Activated naive CD4-positive, alpha-beta T cell treated with anti-CD3 and anti-CD28 coated beads, Interleukin-2, amount 50 U/mL, for 24 hours (primary cell): ENCODE measurements around the gene SHANK3.
A peak's percentile ranks its signal among the peaks of the same experiment; 100 is the strongest.

ENCODE experiments used
- H3K27ac Mint-ChIP-seq: one replicate; pipeline ENCODE4 v1.8.0; 2021; ENCODE audit warnings: mild to moderate bottlenecking, mixed read lengths
- H3K27me3 Mint-ChIP-seq: one replicate; pipeline ENCODE4 v1.8.0; 2021; ENCODE audit warnings: mixed read lengths
- H3K36me3 Mint-ChIP-seq: one replicate; pipeline ENCODE4 v1.8.0; 2021; ENCODE audit warnings: mixed read lengths
- H3K4me1 Mint-ChIP-seq: one replicate; pipeline ENCODE4 v1.8.0; 2021; ENCODE audit warnings: mixed read lengths
- H3K4me3 Mint-ChIP-seq: one replicate; pipeline ENCODE4 v1.8.0; 2021; ENCODE audit warnings: mild to moderate bottlenecking, mixed read lengths
- H3K9me3 Mint-ChIP-seq: one replicate; pipeline ENCODE4 v1.8.0; 2021; ENCODE audit warnings: mixed read lengths

The SHANK3 gene

DNA sequence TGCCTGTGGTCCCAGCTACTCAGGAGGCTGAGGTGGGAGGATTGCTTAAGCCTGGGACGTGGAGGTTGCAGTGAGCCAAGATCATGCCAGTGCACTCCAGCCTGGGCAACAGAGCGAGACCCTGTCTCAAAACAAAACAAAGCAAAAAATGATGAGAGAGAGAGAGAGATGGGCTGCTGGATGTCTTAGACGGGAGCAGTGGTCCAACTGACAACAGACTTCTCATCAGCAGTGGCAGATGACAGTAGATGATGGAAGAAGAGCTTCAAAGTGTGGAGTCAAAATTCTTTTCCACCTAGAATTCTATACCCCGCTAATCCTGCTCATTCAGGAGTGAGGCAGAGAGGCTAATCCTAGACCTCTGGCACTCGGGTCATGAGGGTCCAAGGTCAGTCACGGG lies 36.4 kb downstream of the SHANK3 start:
- no peaks in the 10 kb centered on the region for H3K9me3 Mint-ChIP-seq
- no peaks in the 10 kb centered on the region for H3K4me1 Mint-ChIP-seq
- H3K27me3 Mint-ChIP-seq, result no peaks in the 10 kb centered on the region
- H3K36me3 Mint-ChIP-seq, result no peaks in the 10 kb centered on the region
- H3K27ac Mint-ChIP-seq, result no peak overlapping the region
- no peak overlapping the region for H3K4me3 Mint-ChIP-seq

DNA sequence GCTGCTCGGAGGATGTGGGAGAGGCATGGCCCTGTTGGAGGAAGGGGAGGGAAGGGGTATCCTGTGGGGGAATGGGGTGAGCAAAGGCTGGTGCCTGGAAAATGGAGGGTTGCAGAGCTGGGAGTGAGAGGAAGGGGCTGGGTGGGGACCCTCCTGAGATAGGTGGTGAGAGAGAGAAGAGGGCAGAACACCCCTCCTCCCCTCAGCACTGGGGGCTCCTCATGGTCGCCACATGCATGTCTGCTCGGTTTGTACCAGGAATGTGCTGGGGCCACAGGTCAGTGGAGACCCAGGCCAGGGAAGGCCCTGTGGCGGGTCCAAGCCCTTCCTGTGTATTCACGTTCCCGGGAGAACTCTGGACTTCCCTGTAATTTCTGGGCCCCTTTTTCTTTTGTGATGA lies 37.6 kb downstream of the SHANK3 start:
- Mint-ChIP-seq H3K4me1 (no peaks in the 10 kb centered on the region), H3K27ac (no peak overlapping the region)

DNA sequence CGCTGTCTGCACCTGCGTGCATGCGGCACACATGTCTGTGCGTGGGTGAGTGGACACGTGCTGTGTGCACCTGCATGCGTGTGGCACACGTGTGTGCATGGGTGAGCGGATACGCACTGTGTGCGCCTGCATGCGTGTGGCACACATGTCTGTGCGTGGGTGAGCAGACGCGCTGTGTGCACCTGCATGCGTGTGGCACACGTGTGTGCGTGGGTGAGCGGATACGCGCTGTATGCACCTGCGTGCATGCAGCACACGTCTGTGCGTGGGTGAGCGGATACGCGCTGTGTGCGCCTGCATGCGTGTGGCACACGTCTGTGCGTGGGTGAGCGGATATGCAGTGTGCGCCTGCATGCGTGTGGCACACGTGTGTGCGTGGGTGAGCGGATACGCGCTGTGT lies 38.3 kb downstream of the SHANK3 start:
- H3K9me3 Mint-ChIP-seq, result no peaks in the 10 kb centered on the region
- no peaks in the 10 kb centered on the region for H3K27me3 Mint-ChIP-seq
- no peaks in the 10 kb centered on the region for H3K4me1 Mint-ChIP-seq

More for the DNA sequence above, 37.6 kb downstream of the SHANK3 start:
- Mint-ChIP-seq H3K36me3 (no peaks in the 10 kb centered on the region), H3K9me3 (no peaks in the 10 kb centered on the region), H3K27me3 (no peaks in the 10 kb centered on the region), H3K4me3 (no peak overlapping the region)

DNA sequence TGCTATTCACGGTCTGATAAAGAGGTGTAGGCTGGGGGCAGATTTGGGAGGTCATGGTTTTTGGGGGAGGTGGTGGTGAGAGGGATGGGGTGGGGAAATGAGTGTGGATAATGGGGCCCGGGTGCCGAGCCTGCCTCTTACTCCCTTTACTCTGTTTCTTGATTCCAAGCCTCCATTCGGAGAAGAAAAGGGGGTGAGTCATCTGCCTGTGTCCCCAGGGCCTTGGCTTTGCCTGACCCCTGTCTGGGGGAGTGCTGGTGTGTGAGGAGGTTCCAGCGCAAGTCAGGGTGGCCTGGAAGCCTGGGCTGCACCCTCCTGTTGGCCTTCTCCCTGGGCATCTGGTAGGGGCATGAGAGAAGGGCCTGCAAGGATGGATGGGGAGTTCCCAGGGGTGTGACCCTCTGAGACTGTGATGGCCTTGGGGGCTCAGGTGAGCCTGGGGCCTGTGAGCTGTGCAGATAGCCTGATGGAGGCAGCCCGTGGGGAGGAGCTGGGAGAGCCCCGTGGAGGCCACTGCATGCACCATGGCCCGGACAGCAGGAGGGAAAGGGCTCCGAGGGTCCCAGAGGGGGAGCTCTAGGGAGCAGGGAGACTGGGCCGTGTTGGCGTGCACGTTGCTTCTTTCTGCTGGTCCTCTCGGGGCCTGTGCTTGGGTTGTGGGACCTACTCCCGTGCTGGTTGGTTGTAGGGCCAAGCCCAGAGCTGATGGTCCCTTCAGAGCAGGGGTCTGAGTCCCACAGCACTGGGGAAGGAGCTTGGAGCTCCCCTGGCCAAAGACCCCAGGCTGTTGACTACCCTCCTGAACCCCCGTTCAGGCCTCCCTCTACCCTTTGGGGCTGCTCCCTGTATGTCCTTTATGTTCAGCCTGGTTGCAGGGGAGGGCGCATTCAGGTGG lies 39.1 kb downstream of the SHANK3 start:
- no peaks in the 10 kb centered on the region for H3K36me3 Mint-ChIP-seq
- H3K4me3 Mint-ChIP-seq, result no peak overlapping the region
- H3K9me3 Mint-ChIP-seq, result no peaks in the 10 kb centered on the region
- H3K27ac Mint-ChIP-seq, result no peak overlapping the region
- H3K27me3 Mint-ChIP-seq, result no peaks in the 10 kb centered on the region
- no peaks in the 10 kb centered on the region for H3K4me1 Mint-ChIP-seq

More for the DNA sequence above, 38.3 kb downstream of the SHANK3 start:
- peak overlapping the region; percentile 47 for H3K27ac Mint-ChIP-seq
- no peaks in the 10 kb centered on the region for H3K36me3 Mint-ChIP-seq
- no peak overlapping the region for H3K4me3 Mint-ChIP-seq

DNA sequence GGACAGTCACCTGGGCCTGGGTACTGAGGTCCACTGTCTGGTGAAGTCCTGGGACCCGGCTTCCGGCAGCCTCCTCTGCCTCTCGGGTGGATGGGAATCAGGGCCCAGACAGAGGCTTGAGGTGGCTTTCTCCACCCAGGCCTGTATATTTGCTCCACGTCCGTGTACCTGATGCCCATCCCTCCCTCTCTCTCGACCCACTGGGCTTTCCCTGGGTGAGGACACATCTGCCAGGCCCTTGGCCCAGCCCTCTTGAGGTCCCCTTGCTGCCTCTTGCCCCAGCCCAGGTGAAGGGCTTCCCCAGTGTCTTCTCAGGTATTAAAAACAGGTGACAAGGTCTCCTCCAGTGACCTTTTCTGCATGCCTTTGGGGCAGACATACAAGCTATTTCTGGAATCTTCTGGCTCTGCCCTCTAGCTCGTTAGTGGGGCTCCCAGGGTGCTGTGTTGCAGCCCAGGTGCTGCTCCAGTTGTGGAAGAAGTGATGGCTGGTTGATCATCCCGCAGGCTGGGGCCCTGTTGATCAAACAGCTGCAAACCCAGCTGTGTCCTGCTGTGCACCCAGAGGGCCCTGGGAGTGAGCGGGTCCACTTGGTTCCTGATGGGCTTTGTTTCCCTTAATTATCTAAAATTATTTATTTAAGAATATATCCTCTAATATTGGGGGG lies 39.9 kb downstream of the SHANK3 start:
- H3K9me3 Mint-ChIP-seq, result no peaks in the 10 kb centered on the region
- H3K27me3 Mint-ChIP-seq, result no peaks in the 10 kb centered on the region
- no peaks in the 10 kb centered on the region for H3K4me1 Mint-ChIP-seq
- no peak overlapping the region for H3K27ac Mint-ChIP-seq
- no peak overlapping the region for H3K4me3 Mint-ChIP-seq
- no peaks in the 10 kb centered on the region for H3K36me3 Mint-ChIP-seq

DNA sequence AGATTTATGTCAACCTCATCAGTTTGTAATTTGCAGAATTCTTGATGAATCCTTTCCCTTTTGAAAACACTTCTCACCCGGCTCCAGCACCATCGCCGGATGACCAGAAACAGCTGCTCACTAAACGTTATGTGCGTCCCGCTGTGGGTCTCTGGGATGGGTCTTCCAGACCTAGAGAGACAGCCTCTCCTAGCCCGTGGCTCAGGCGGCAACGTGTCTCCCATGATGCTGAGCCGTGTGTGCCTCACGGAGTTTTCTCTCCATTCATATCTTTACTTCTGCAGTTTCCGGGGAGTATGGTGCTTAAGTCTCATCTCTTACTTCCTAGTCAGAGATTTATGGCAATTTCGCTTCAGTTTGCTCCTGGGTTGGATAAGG lies 40.4 kb downstream of the SHANK3 start:
- Mint-ChIP-seq H3K4me1 (no peaks in the 10 kb centered on the region), H3K4me3 (no peak overlapping the region), H3K27me3 (no peaks in the 10 kb centered on the region)

DNA sequence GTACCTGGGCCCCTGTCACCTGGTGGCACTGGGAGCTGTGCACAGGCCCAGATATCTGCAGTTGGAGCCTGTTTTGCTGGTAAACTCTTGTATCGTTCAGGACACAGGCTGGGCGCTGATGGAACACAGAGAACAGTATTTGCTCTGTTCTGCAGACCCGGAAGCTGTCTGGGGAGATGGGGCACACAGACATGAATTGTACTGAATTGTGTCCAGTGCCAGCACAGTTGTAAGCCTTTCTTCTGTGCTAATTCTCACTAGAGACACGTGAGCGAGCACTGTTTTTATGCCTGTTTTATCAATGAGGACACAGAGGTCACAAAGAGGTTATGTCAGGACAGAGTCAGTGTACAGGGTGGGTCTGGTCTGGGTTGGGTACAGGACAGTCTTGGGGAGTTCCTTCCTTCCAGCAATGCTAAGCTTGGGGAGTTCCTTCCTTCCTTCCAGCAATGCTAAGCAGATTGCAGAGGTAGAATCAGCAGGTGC lies 41.0 kb downstream of the SHANK3 start:
- Mint-ChIP-seq H3K4me1 (no peaks in the 10 kb centered on the region), H3K4me3 (no peak overlapping the region), H3K27ac (no peak overlapping the region), H3K36me3 (no peaks in the 10 kb centered on the region), H3K9me3 (no peaks in the 10 kb centered on the region), H3K27me3 (no peaks in the 10 kb centered on the region)

More for the DNA sequence above, 40.4 kb downstream of the SHANK3 start:
- no peaks in the 10 kb centered on the region for H3K36me3 Mint-ChIP-seq
- no peak overlapping the region for H3K27ac Mint-ChIP-seq
- H3K9me3 Mint-ChIP-seq, result no peaks in the 10 kb centered on the region

DNA sequence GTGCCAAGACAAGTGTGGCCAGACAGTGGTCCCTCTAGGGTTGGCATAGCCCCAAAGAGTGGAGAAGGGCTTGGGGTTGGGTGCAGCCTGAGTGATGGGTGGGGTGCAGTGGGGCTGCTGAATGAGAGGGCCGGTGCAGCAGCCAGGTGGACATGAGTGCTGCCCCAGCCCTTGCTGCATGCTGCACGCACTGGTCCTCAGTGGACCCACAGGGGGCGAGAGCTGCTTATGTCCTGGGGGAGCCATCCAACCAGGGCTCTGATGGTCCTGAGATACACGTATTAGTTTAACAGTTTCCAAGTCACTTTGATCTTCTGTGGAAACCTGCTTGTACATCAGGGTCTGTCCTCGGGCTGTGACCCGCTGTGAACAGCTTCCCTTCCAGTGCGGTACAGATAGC lies 41.5 kb downstream of the SHANK3 start:
- no peaks in the 10 kb centered on the region for H3K9me3 Mint-ChIP-seq
- H3K27ac Mint-ChIP-seq, result no peak overlapping the region
- H3K4me3 Mint-ChIP-seq, result no peak overlapping the region
- H3K36me3 Mint-ChIP-seq, result no peaks in the 10 kb centered on the region
- H3K27me3 Mint-ChIP-seq, result no peaks in the 10 kb centered on the region
- no peaks in the 10 kb centered on the region for H3K4me1 Mint-ChIP-seq

DNA sequence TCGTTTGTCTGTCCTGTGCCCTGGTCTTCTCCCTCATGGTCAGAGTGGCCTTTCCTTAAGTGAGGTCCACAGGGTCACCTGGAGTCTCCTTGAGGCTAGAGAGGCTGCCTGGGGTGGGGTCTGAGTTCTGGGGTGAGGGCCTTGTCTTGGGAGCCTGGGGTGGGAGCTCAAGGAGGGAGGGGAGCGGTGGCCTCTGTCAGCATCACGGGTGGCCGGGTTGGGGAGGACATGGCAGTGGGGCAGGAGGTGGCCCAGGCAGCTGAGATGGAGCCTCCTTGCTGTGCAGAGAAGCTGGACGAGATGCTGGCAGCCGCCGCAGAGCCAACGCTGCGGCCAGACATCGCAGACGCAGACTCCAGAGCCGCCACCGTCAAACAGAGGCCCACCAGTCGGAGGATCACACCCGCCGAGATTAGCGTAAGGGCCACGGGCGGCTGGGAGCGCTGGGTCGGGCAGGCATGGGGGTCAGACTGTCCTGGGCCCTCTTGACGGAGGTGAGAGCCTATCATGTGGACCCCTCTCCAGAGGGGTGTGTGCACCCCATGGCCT lies 42.1 kb downstream of the SHANK3 start:
- Mint-ChIP-seq H3K4me1 (no peaks in the 10 kb centered on the region), H3K4me3 (no peak overlapping the region), H3K9me3 (no peaks in the 10 kb centered on the region), H3K27me3 (no peaks in the 10 kb centered on the region), H3K27ac (no peak overlapping the region), H3K36me3 (no peaks in the 10 kb centered on the region)

DNA sequence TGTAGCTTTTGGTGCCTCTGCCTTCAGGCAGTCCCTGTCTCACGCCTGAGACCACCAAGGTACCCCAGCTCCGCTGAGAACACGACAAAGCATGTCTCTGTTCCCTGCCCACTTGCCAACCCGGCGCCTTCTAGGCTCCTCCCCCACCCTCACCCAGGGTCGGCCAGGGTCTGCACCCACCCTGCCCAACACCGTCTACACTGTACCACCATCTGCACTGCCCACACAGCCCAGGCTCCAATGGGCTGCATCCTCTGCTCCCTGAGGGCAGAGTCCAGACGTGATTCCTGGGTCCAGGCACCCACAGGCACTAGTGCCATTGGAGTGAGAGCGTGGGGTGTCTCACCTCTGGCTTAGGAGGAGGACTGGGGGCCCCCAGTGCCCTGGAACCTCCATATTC lies 42.6 kb downstream of the SHANK3 start:
- H3K4me3 Mint-ChIP-seq, result no peak overlapping the region
- no peaks in the 10 kb centered on the region for H3K36me3 Mint-ChIP-seq
- no peak overlapping the region for H3K27ac Mint-ChIP-seq
- no peaks in the 10 kb centered on the region for H3K27me3 Mint-ChIP-seq
- no peaks in the 10 kb centered on the region for H3K4me1 Mint-ChIP-seq
- no peaks in the 10 kb centered on the region for H3K9me3 Mint-ChIP-seq

DNA sequence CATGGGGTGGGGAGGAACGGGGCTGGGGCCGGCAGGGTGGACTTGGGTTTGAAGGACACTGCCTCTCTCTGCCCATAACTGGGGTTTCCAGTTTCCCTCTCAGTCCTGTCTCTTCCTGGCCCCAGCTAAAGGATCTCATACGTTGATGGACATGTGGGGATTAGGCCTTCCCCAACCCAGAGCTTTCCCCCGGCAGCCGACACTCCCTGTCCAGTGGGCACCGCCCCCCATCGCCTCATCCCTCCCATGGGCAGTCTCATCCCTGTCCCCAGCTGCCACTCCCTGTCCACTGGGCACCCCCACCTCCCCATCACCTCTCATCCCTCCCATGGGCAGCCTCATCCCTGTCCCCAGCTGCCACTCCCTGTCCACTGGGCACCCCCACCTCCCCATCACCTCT lies 43.2 kb downstream of the SHANK3 start:
- H3K4me1 Mint-ChIP-seq, result no peaks in the 10 kb centered on the region
- H3K4me3 Mint-ChIP-seq, result no peak overlapping the region
- H3K36me3 Mint-ChIP-seq, result no peaks in the 10 kb centered on the region
- no peaks in the 10 kb centered on the region for H3K9me3 Mint-ChIP-seq
- H3K27ac Mint-ChIP-seq, result no peak overlapping the region
- H3K27me3 Mint-ChIP-seq, result no peaks in the 10 kb centered on the region

DNA sequence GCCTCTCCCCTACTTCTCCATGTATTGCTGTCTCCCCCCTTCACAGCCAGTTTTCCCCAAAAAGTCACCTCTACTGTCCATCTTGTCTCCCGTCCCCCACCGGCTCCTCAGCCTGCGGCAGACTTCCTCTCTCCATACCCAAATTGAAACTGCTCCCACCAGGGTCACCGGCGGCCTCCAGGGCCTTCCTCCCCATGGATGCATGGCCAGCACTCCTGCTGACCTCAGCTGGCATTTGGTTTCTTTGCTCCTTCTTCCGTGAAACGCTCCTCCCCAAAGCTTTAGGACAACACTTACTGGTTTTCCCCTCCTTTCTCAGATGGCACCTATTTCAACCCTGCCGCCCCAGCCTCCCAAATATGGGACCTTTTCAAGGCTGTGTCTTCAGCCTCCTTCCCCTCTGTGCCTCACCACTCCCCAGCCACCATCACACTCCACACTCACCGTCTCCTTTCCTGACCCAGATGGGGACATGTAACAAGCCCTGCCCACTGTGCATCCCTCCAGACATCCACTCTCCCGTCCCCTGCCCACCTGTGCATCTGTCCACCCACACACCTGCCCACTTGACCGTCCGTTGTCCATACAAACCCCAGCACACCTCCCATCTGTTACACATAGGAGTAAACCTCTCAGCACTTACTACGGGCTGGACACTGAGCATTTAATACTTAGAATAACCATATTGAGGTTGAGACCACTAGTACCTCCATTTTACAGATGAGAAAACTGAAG lies 43.8 kb downstream of the SHANK3 start:
- Mint-ChIP-seq H3K4me1 (no peaks in the 10 kb centered on the region), H3K27me3 (no peaks in the 10 kb centered on the region), H3K9me3 (no peaks in the 10 kb centered on the region), H3K27ac (no peak overlapping the region), H3K4me3 (no peak overlapping the region), H3K36me3 (no peaks in the 10 kb centered on the region)

DNA sequence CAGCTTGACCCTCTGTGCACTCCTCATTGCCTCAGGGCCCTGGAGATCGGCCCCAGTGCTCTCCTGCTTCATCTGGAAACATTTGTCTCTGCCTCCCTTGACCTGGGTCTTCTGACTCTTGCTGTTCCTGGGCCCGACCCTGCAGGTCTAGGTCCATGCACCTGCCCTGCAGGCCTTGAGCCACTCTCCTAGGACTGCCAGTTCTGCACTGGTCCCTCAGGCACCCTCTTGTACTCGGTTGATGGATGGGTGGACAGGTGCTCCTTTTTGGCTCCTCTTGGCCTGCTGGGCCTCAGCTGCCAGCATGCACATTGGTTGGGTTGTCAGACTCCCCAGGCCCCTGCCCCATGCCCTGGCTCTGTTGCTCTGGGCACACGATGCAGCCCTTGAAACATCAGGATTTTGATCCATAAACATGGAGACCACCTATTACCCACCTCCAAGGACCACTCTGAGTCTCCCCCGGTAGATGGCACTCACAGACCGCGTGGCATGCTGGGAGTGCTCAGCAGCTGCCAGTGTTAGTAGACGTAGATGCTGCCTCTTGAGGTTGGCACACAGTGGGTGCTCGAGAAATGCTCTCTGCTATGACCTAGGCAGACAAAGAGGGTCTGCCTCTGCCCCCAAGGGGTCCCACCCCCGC lies 45.2 kb downstream of the SHANK3 start:
- Mint-ChIP-seq H3K9me3 (no peaks in the 10 kb centered on the region), H3K36me3 (no peaks in the 10 kb centered on the region), H3K4me1 (no peaks in the 10 kb centered on the region), H3K27me3 (no peaks in the 10 kb centered on the region), H3K4me3 (no peak overlapping the region), H3K27ac (no peak overlapping the region)

DNA sequence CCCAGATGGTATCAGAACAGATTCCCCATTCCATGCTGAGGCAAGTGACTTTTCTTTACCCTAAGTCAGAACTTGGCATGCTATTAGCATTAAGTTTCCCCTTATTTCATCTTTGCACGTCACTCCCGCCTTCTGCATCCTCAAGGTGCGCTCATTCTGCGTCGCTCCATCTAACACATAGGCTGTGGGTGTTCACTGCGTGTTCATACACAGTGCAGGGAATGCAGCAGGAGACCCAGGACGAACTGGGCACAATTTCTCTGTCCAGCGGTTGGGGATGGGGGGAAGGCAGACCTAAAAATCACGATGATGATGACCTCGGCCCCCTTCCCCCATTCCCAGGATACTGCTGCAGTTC lies 45.7 kb downstream of the SHANK3 start:
- Mint-ChIP-seq H3K27ac (no peak overlapping the region), H3K9me3 (no peaks in the 10 kb centered on the region), H3K4me1 (no peaks in the 10 kb centered on the region)

DNA sequence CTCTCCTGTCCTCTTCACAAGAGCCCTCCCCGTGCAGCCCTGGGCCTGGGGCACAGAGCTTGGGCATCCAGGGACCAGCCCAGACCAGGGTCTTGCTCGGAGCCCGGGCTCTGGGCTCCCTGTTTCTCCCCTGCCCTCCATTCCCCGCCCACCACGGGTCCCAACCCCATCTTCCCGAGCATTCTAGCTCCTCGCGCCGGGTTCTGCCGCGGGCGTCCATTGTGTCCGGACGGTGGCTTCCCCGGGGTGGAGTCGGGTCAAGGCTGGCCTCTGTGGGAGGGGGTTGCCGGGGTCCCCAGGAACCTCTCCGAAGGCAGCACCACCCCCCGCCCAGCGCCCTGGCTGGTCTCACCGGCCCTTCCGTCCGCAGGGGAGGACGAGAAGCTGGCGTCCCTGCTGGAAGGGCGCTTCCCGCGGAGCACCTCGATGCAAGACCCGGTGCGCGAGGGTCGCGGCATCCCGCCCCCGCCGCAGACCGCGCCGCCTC lies 47.2 kb downstream of the SHANK3 start:
- Mint-ChIP-seq H3K9me3 (no peaks in the 10 kb centered on the region), H3K27me3 (no peaks in the 10 kb centered on the region), H3K4me1 (no peaks in the 10 kb centered on the region), H3K36me3 (no peaks in the 10 kb centered on the region), H3K27ac (no peak overlapping the region), H3K4me3 (no peak overlapping the region)

More for the DNA sequence above, 45.7 kb downstream of the SHANK3 start:
- H3K4me3 Mint-ChIP-seq, result no peak overlapping the region
- no peaks in the 10 kb centered on the region for H3K27me3 Mint-ChIP-seq
- no peaks in the 10 kb centered on the region for H3K36me3 Mint-ChIP-seq
